Activated T-cell treated with anti-CD3 and anti-CD28 coated beads, Interleukin-2, amount 50 U/mL, for 72 hours (primary cell): ENCODE data around the gene CCN2. TPM values are rescaled to one million over a fixed set of nuclear protein-coding genes. Genes with fewer than 3 reads are reported as not detected.

Experiments
- ATAC-seq, 2 donors: fragments of 150-1000 bp; cut with Tn5 transposase; replicated peaks in 1 of 2; 2 replicates each; pipeline ENCODE4 v1.10.0; 2021; ENCODE audit warnings: moderate library complexity in 2 of 2, mild to moderate bottlenecking in 1 of 2
- DNase-seq, 2 donors: peaks; one replicate each; pipeline ENCODE4 v3.0.0; 2021 to 2022; ENCODE audit warnings: mixed read lengths in 1 of 2
- H3K27ac Mint-ChIP-seq: one replicate; pipeline ENCODE4 v1.8.0; 2022; ENCODE audit warnings: mild to moderate bottlenecking, moderate library complexity, mixed read lengths
- H3K27me3 Mint-ChIP-seq: one replicate; pipeline ENCODE4 v1.8.0; 2022; ENCODE audit warnings: low read depth, mixed read lengths
- H3K36me3 Mint-ChIP-seq, 2 donors: one replicate each; pipeline ENCODE4 v1.8.0; 2022; ENCODE audit warnings: mixed read lengths in 2 of 2, mild to moderate bottlenecking in 1 of 2; ENCODE audit not compliant: insufficient read depth in 2 of 2
- H3K4me1 Mint-ChIP-seq: one replicate; pipeline ENCODE4 v1.8.0; 2022; ENCODE audit warnings: low read depth, mixed read lengths
- H3K4me3 Mint-ChIP-seq, 2 donors: one replicate each; pipeline ENCODE4 v1.8.0; 2022; ENCODE audit warnings: mild to moderate bottlenecking in 2 of 2, mixed read lengths in 2 of 2, moderate library complexity in 2 of 2
- H3K9me3 Mint-ChIP-seq, 2 donors: one replicate each; pipeline ENCODE4 v1.8.0; 2022; ENCODE audit warnings: mixed read lengths in 2 of 2
- total RNA-seq, 2 donors: library from RNA; stranded (reverse); gene quantifications; one replicate each; pipeline ENCODE4 v1.2.3, GENCODE V29; 2022

The CCN2 gene
- total RNA-seq, 2 donors from 2014 or later, result not detected

- Mint-ChIP-seq H3K4me1 (no peaks in the 10 kb centered on the region), H3K27me3 (no peaks in the 10 kb centered on the region), H3K9me3 (no peaks in the 10 kb centered on the region), H3K27ac (no peak overlapping the region), H3K36me3 (no peaks in the 10 kb centered on the region), H3K4me3 (no peak overlapping the region)
- ATAC-seq (no peak), DNase-seq (no peak)
Measured at GRCh38 chr6:131979515-131980337, 28.6 kb upstream of the CCN2 start.

GRCh38 chr6:131978522-131978921, 27.4 kb upstream of the CCN2 start:
- H3K27ac Mint-ChIP-seq, result no peak overlapping the region
- H3K9me3 Mint-ChIP-seq, result no peaks in the 10 kb centered on the region
- ATAC-seq (no peak), DNase-seq (no peak)
- H3K27me3 Mint-ChIP-seq, result no peaks in the 10 kb centered on the region
- H3K4me3 Mint-ChIP-seq, result no peak overlapping the region
- no peaks in the 10 kb centered on the region for H3K4me1 Mint-ChIP-seq
- H3K36me3 Mint-ChIP-seq, result no peaks in the 10 kb centered on the region

- H3K4me3 Mint-ChIP-seq, result no peak overlapping the region
- no peaks in the 10 kb centered on the region for H3K9me3 Mint-ChIP-seq
- H3K27ac Mint-ChIP-seq, result no peak overlapping the region
- ATAC-seq, result no peak
- H3K27me3 Mint-ChIP-seq, result no peaks in the 10 kb centered on the region
- no peaks in the 10 kb centered on the region for H3K36me3 Mint-ChIP-seq
- no peaks in the 10 kb centered on the region for H3K4me1 Mint-ChIP-seq
- DNase-seq, result no peak
Measured at GRCh38 chr6:131976545-131977061, 25.4 kb upstream of the CCN2 start.

- DNase-seq, result no peak
- no peak overlapping the region for H3K4me3 Mint-ChIP-seq
- ATAC-seq, result no peak
- H3K27me3 Mint-ChIP-seq, result peaks cover 4% of the 10 kb centered on the region
- H3K36me3 Mint-ChIP-seq, result no peaks in the 10 kb centered on the region
- H3K9me3 Mint-ChIP-seq, result no peaks in the 10 kb centered on the region
- H3K27ac Mint-ChIP-seq, result no peak overlapping the region
- no peaks in the 10 kb centered on the region for H3K4me1 Mint-ChIP-seq
Measured at GRCh38 chr6:131972741-131973140, 21.6 kb upstream of the CCN2 start.

GRCh38 chr6:131970076-131970859, 19.1 kb upstream of the CCN2 start:
- H3K9me3 Mint-ChIP-seq, result no peaks in the 10 kb centered on the region
- no peaks in the 10 kb centered on the region for H3K36me3 Mint-ChIP-seq
- no peak for DNase-seq
- no peaks in the 10 kb centered on the region for H3K4me1 Mint-ChIP-seq
- no peak overlapping the region for H3K27ac Mint-ChIP-seq
- H3K27me3 Mint-ChIP-seq, result peaks cover 4% of the 10 kb centered on the region
- no peak overlapping the region for H3K4me3 Mint-ChIP-seq
- ATAC-seq, result no peak

- H3K36me3 Mint-ChIP-seq, result no peaks in the 10 kb centered on the region
- H3K4me1 Mint-ChIP-seq, result no peaks in the 10 kb centered on the region
- H3K27me3 Mint-ChIP-seq, result peaks cover 4% of the 10 kb centered on the region
- ATAC-seq (no peak), DNase-seq (no peak)
- no peak overlapping the region for H3K4me3 Mint-ChIP-seq
- no peak overlapping the region for H3K27ac Mint-ChIP-seq
- H3K9me3 Mint-ChIP-seq, result no peaks in the 10 kb centered on the region
Measured at GRCh38 chr6:131968656-131969055, 17.5 kb upstream of the CCN2 start.

- ATAC-seq (no peak), DNase-seq (no peak)
- H3K4me3 Mint-ChIP-seq, result no peak overlapping the region
- H3K27me3 Mint-ChIP-seq, result peaks cover 4% of the 10 kb centered on the region
- H3K27ac Mint-ChIP-seq, result no peak overlapping the region
- H3K9me3 Mint-ChIP-seq, result no peaks in the 10 kb centered on the region
- H3K4me1 Mint-ChIP-seq, result no peaks in the 10 kb centered on the region
- H3K36me3 Mint-ChIP-seq, result no peaks in the 10 kb centered on the region
Measured at GRCh38 chr6:131967948-131968347, 16.8 kb upstream of the CCN2 start.

- DNase-seq (no peak), ATAC-seq (no peak)
- Mint-ChIP-seq H3K27ac (no peak overlapping the region), H3K9me3 (no peaks in the 10 kb centered on the region), H3K27me3 (peaks cover 4% of the 10 kb centered on the region), H3K4me3 (no peak overlapping the region), H3K4me1 (no peaks in the 10 kb centered on the region), H3K36me3 (no peaks in the 10 kb centered on the region)
Measured at GRCh38 chr6:131966443-131966842, 15.3 kb upstream of the CCN2 start.

- no peak overlapping the region for H3K27ac Mint-ChIP-seq
- no peaks in the 10 kb centered on the region for H3K27me3 Mint-ChIP-seq
- DNase-seq (no peak), ATAC-seq (no peak)
- no peak overlapping the region for H3K4me3 Mint-ChIP-seq
- H3K9me3 Mint-ChIP-seq, result no peaks in the 10 kb centered on the region
- H3K36me3 Mint-ChIP-seq, result no peaks in the 10 kb centered on the region
- H3K4me1 Mint-ChIP-seq, result no peaks in the 10 kb centered on the region
Measured at GRCh38 chr6:131963063-131963462, 11.9 kb upstream of the CCN2 start.

- peaks cover 3% of the 10 kb centered on the region for H3K27me3 Mint-ChIP-seq
- no peak overlapping the region for H3K27ac Mint-ChIP-seq
- H3K4me1 Mint-ChIP-seq, result no peaks in the 10 kb centered on the region
- H3K36me3 Mint-ChIP-seq, result no peaks in the 10 kb centered on the region
- no peak for DNase-seq
- no peaks in the 10 kb centered on the region for H3K9me3 Mint-ChIP-seq
- H3K4me3 Mint-ChIP-seq, result no peak overlapping the region
- ATAC-seq, result no peak
Measured at GRCh38 chr6:131960371-131961133, 9.4 kb upstream of the CCN2 start.

GRCh38 chr6:131958542-131959470, 7.6 kb upstream of the CCN2 start:
- H3K9me3 Mint-ChIP-seq, result no peaks in the 10 kb centered on the region
- DNase-seq (no peak), ATAC-seq (no peak)
- no peak overlapping the region for H3K27ac Mint-ChIP-seq
- H3K4me1 Mint-ChIP-seq, result no peaks in the 10 kb centered on the region
- H3K4me3 Mint-ChIP-seq, result no peak overlapping the region
- no peaks in the 10 kb centered on the region for H3K36me3 Mint-ChIP-seq
- peaks cover 16% of the 10 kb centered on the region for H3K27me3 Mint-ChIP-seq

- Mint-ChIP-seq H3K27ac (no peak overlapping the region), H3K36me3 (no peaks in the 10 kb centered on the region), H3K9me3 (no peaks in the 10 kb centered on the region), H3K27me3 (peaks cover 23% of the 10 kb centered on the region), H3K4me1 (no peaks in the 10 kb centered on the region), H3K4me3 (no peak overlapping the region)
- ATAC-seq, result no peak
- DNase-seq, result no peak
Measured at GRCh38 chr6:131958095-131958494, 6.9 kb upstream of the CCN2 start.
